ENCODE data around the gene ROGDI. TPM values are rescaled to one million over a fixed set of nuclear protein-coding genes. Genes with fewer than 3 reads are reported as not detected.
A peak's percentile ranks its signal among the peaks of the same experiment; 100 is the strongest.

Gene ROGDI
- total and polyA plus RNA-seq, 9 of the 15 experiments (the other 6 are each of a cell fraction or from before 2014, with no cell fraction given) = 0.97 to 37.3 (median 16.5) TPM

- BruUV-seq (replicated peaks) = no TSS peak
- Histone ChIP-seq H3K27ac (ENCODE audit: extremely low read depth, low read depth, low read length) (0 out of 3 replicates have a peak overlapping the region, but pooled peaks have one; percentile 39), H3K27me3 (ENCODE audit: control insufficient read depth in 2 of 2, insufficient read depth in 2 of 2, low read length in 2 of 2) (no peaks in the 10 kb centered on the region), H3K9me1 (ENCODE audit: control insufficient read depth, insufficient read depth, low read length) (no peaks in the 10 kb centered on the region), H3K4me2 (ENCODE audit: insufficient read depth, low read length) (no peak overlapping the region), H3K4me1 (replicated peaks in 1 of 2; ENCODE audit: control insufficient read depth in 2 of 2, insufficient read depth in 2 of 2, low read length in 2 of 2) (peaks cover 10 to 49% of the 10 kb centered on the region in 2 experiments; a peak in 4 of 5 replicates), H3K9me3 (replicated peaks; ENCODE audit: control insufficient read depth, insufficient read depth, low read depth, low read length) (no peaks in the 10 kb centered on the region), H4K20me1 (replicated peaks; ENCODE audit: control insufficient read depth, insufficient read depth, low read length) (no peaks in the 10 kb centered on the region), H3K4me3 (no peak overlapping the region), H3K9ac (ENCODE audit: insufficient read depth in 1 of 2, low read depth in 2 of 2, low read length in 2 of 2) (no peak overlapping the region; a peak in 2 of 4 replicates), H3K36me3 (ENCODE audit: control insufficient read depth, insufficient read depth, low read length) (peaks cover 13% of the 10 kb centered on the region; the same call in 1 of the 3 replicates), H2AFZ (ENCODE audit: low read depth, low read length) (no peak overlapping the region), H3K79me2 (ENCODE audit: control insufficient read depth, insufficient read depth, low read length) (peaks cover 6% of the 10 kb centered on the region; the same call in 1 of the 3 replicates)
- in situ Hi-C loops (cut with MboI) = no loop called here
- ATAC-seq (no peak), DNase-seq (ENCODE audit: extremely low read depth in 1 of 4, low spot score in 3 of 4) (no peak), FAIRE-seq (no peak)
- intact Hi-C loops (cut with micrococcal nuclease) = no loop called here
- peak; percentile 57 for TF ChIP-seq ESRRA (IDR thresholded peaks at IDR 0.05; ENCODE audit: borderline replicate concordance, low read depth)
- TF ChIP-seq PTRF (tag; IDR thresholded peaks at IDR 0.05) = no peak
- POLR2A ChIA-PET = interaction anchor here (0.6 to 1.2 kb wide), 2 partner anchors 9 to 144 kb away, joined by 3 to 4 read pairs; partner anchors contain the start of gene SEPTIN12
- WGBS (ENCODE audit: insufficient coverage, low coverage, missing lambda C conversion rate) = 80% methylated on average over 18 of the region's 21 CpGs
- CTCF ChIA-PET (ENCODE audit: low intra/inter-chr PET ratio) = no interaction called here
These were observed 5.2 kb downstream of the ROGDI start for GRCh38 chr16:4796982-4797804.

GRCh38 chr16:4795828-4796572 is 6.4 kb downstream of the ROGDI start:
- BruUV-seq (replicated peaks) = no TSS peak
- Histone ChIP-seq H3K36me3 (ENCODE audit: control insufficient read depth, insufficient read depth, low read length) (peaks cover 13% of the 10 kb centered on the region; the same call in 1 of the 3 replicates), H3K27me3 (ENCODE audit: control insufficient read depth in 2 of 2, insufficient read depth in 2 of 2, low read length in 2 of 2) (no peaks in the 10 kb centered on the region), H3K79me2 (ENCODE audit: control insufficient read depth, insufficient read depth, low read length) (no peaks in the 10 kb centered on the region), H3K9me3 (replicated peaks; ENCODE audit: control insufficient read depth, insufficient read depth, low read depth, low read length) (no peaks in the 10 kb centered on the region), H3K9ac (ENCODE audit: insufficient read depth in 1 of 2, low read depth in 2 of 2, low read length in 2 of 2) (0 out of 4 replicates have a peak overlapping the region, but pooled peaks of 1 of the 2 experiments have one; percentile 28), H3K4me3 (no peak overlapping the region), H3K27ac (ENCODE audit: extremely low read depth, low read depth, low read length) (no peak overlapping the region), H3K4me1 (replicated peaks in 1 of 2; ENCODE audit: control insufficient read depth in 2 of 2, insufficient read depth in 2 of 2, low read length in 2 of 2) (peaks cover 3 to 37% of the 10 kb centered on the region in 2 experiments; a peak in 3 of 5 replicates), H3K9me1 (ENCODE audit: control insufficient read depth, insufficient read depth, low read length) (no peaks in the 10 kb centered on the region), H2AFZ (ENCODE audit: low read depth, low read length) (no peak overlapping the region), H3K4me2 (ENCODE audit: insufficient read depth, low read length) (no peak overlapping the region), H4K20me1 (replicated peaks; ENCODE audit: control insufficient read depth, insufficient read depth, low read length) (no peaks in the 10 kb centered on the region)
- ChIA-PET POLR2A (no interaction called here), CTCF (ENCODE audit: low intra/inter-chr PET ratio) (no interaction called here)
- DNase-seq (ENCODE audit: extremely low read depth in 1 of 4, low spot score in 3 of 4) (no peak), ATAC-seq (no peak), FAIRE-seq (no peak)
- TF ChIP-seq FOXJ2 (tag; IDR thresholded peaks at IDR 0.05) (no peak), POLR2G (IDR thresholded peaks at IDR 0.05; ENCODE audit: low read depth, low read length) (0 out of 2 replicates have a peak, but pooled peaks have one; percentile 9)
- WGBS (ENCODE audit: insufficient coverage, low coverage, missing lambda C conversion rate) = 83% methylated on average over 30 of the region's 30 CpGs
- in situ Hi-C loops (cut with MboI) = no loop called here
- intact Hi-C loops (cut with micrococcal nuclease) = no loop called here

Data from K562 (cell line).